ENCODE measurements around the gene RERE.

Gene RERE

DNA sequence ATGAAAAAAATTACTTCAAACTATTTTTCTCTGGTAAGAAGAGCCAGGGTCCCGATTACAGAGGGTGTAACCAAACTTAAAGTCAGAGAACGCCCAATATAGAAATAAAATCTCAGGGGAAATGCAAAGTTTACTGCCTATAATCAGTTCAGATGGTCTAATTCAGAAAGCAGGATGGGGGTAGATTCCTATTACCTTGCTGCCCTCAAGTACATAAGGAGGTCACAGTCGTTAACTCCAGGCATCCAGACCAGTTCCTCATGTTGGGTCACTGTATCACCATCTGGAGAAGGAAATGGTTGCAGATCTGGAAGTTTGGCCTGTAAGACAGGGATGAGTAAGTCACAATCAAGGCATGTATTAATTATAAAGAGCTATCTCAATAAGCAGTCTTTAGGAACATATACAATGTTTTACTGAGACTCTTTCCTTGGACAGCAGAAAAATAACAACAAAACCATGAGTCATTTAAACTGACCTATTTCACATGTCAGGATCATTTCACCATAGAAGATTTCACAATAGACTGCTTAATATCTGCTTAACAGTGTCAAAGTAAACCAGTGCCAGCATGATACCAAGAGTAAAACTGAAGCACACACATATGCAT lies 320.1 kb downstream of the RERE start:
- no peak for DNase-seq

DNA sequence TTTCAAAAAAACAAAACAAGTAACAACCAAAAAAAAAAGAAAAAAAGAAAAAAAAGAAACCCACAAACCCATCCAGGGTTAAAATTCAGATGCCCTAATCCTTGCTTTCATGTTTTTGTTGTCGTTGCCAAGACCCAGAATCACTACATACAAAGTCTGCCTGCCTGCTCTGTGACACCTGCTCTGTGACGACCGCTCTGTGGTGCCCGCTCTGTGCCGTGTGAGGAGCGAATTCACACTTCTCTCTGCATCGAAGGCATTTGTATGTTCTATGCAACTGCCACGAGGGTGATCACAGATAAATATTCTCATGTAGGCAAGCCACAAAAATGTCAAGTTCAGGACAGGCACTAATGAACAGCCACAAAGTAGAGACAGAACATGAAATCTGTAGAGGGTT lies 321.0 kb downstream of the RERE start:
- DNase-seq, result no peak

DNA sequence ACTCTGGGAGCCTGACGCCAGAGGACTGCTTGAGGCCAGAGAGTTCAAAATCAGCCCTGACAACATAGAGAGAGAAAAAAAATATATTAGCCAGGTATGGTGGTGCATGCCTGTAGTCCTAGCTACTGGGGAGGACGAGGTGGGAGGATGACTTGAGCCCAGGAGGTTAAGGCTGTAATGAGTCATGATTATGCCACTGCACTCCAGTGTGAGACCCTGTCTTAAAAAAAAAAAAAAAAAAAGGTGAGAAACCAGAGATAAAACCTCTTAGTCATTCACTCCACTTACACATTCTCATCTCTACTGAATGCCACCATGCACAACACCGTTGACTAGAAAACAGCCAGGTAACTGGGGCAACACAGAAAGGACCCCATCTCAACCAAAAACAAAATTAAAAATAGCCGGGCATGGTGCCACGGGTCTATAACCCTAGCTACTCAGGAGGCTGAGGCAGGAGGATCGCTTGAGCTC lies 321.5 kb downstream of the RERE start:
- DNase-seq, result no peak

DNA sequence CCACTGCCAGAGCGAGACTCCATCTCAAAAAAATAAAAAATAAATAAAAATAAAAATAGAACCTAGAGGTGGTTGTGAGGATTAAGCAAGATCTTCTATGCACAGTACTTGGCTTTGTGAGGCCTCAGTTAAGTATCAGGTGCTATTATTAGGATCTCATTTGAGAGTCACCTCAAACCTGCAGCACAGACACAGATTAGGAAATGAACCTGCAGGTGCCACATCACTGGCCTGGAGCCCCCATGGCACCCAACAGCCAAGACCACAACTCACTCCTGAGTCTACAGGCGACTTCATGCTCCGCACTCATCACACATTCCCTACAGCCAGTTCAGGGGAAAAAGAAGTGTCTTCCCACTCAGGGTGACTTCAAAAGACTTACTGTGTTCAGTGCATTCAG lies 322.8 kb downstream of the RERE start:
- DNase-seq, result no peak

DNA sequence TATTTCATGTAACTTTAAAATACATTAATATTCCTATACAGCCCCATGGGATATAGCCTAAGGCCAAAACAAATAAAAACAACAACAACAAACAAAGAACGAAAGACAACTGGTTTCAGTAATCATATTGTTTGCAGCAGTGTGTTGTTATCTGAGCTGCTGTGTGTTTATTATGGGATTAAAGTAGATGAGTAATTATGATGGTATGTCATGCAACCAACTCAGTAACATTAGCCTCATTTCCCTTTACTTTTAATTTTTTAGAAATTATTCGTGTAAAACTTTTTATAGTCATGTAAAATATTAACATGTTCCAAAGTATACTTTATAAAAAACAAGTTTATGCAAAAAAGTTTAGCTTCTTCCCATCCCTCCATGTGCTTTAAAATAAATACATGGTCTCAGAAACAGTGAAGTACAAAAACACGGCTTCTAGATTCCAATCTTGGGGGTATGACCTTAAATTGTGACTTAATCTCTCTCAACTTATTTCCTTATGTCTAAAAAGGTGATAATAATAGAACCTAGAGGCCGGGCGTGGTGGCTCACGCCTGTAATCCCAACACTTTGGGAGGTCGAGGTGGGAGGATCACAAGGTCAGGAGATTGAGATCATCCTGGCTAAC lies 323.4 kb downstream of the RERE start:
- no peak for DNase-seq

DNA sequence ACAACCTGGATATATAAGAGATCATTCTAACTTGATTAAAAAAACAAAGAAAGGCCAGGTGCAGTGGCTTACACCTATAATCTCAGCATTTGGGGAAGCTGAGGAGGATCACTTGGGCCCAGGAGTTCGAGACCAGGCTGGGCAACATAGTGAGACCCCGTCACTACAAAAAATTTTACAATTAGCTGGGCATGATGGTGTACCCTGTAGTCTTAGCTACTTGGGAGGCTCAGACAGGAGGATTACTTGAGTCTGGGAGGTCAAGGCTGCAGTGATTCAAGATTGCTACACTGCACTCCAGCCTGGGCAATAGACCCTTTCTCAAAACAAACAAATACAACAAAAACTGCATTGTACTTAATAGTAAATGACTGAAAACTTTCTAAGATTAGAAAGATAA lies 330.2 kb downstream of the RERE start:
- DNase-seq, result no peak

DNA sequence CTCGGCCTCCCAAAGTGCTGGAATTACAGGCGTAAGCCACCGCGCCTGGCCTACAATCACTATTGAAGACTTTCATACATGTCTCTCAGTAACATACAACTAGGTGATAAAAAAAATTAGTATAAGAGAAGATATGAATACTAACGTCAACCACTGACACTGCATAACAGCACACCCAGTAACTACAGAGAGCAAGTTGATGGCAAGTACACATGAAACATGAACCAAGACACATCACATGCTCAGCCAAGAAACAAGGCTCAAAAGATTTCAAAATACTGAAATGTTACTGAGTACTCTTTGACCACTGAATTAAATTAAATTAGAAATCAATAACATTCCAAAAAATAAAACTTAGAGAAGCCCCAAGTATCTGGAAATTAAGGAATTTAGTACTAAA lies 331.4 kb downstream of the RERE start:
- DNase-seq, result no peak

DNA sequence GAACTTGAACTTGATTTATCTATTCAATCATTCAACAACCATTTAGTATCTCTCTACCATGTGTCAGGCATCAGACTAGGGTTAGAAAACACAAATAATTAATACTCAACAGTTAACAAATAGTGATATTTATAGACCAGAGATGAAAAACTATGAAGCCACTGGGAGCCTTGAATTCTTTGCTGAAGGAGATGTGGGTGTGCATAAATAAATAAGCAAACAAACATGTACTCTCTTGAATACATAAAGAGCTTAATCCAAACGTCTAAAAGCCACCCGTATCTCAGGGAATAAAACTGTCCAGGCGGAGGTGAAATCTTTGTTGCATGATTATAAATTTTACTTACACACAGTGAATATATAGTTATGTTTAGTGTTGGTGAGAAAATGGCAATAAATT lies 333.9 kb downstream of the RERE start:
- DNase-seq, result no peak

DNA sequence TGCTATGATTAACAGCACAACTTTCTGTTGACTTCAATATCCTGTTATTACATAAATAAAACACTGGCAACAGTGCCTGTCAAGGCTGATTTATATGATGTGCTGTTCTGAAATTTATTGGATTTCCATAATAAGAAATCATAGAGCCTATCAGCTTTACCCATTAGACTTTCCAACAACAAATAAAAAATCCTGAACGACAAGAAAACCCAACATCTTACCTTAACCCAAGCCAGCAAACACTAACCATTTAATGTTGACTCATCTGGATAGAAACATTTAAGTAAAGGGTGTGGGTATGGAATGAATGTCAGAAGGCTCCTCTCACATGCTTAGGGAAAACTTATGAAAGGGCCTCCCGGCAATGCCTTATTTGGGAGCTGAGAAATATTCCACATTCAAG lies 334.5 kb downstream of the RERE start:
- DNase-seq, result no peak

DNA sequence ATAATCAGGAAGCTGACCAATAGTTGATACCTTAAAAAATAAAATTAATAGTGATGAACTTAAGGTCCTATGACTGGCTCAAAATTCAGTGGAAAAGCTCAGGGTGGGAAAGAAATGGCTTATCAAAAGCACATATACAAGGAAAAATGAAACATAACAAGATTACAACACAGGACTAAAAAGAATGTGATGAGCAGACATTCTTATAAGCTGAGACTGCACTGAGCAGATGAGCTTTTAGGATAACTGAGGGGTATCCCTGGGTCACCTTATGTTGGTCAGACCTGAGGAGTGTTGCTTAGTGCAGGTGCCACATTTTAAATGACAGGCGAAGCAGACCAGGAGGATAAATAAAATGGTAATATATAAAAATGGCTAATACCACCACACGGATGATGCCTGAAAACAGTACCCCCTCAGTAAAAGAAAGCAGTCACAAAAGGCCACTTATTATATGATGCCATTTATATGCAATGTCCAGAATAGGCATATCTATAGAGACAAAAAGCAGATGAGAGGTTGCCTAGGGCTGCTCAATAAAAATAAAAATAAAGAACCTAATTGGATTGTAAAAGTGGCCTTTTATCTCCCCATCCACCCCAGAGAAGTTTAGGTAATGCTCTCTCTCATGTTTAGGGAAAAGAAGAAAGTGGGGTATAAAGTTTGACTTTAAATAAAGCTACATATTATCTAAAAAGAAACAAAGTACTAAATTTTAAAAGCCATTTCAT lies 335.6 kb downstream of the RERE start:
- DNase-seq, result no peak

DNA sequence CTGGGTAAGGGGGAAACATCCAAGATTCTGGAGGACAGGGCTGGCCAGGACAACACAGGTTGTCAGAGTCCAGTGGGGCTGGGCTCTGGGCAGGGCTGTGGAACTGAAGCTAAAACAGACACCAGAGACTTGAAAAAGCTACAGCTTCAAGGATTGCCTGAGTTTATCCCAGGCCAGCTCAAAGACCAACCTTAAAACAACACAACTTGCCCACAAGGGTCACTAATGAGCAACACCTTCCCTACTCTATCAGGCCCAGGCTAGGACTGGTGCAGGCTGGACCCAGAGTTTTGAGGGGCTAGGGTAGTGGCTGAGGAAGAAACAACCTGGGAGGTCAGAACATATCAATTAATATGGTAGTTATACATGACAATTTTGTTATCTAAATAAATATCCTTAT lies 338.9 kb downstream of the RERE start:
- no peak for DNase-seq

DNA sequence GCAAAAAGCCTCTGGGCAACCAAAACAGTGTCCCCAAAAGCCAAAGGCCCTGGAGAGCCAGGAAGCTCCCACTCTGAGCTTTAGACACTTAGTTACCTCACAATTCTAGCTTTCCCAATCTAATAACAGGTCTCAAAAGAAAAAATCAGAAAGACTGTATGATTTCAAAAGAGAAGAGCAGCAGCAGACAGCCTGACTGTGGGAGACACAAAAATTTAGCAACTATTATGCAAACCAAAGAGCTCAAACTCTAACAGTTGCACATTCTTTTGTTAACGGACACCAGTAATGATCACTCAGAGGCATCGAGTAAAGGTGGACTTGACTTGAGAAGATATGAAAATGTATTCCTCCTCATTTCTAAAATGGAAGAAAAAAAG lies 339.5 kb downstream of the RERE start:
- DNase-seq, result no peak

DNA sequence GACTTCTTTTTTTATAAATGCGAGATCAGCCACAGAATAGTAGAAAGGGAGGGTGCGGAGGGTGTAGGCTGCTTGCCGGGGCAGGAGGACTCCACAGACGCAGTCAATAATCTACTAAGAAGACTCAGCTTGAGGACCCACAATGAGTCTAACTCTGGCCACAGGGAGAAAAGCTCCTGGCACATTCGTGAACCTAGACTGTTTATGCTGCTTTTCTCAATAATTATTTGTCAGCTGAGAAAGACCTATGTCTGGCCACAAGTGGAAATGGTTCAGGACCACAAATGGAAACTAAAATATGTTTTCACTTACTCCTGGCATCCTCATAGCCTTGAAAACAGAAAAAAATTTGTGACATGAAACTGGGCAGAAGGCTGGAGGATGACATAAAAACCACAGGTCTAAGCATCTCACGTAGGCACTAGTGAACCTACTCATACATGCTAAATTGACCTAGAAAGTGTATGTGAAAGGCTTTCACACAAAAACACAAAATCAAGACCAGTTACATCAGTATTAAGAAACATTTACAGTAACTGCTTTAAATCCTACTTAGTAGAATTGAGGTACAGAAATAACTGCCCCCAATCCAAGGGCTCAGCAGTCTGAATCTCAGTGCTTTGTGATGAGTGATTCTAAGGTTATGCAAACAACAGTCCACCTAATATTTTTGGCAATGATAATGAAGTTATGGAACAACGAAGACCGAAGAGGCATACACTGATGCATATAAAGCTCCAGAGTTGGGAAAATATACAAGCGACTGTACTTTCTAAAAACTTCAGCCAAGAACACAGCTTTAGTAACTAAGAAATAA lies 340.1 kb downstream of the RERE start:
- no peak for DNase-seq

DNA sequence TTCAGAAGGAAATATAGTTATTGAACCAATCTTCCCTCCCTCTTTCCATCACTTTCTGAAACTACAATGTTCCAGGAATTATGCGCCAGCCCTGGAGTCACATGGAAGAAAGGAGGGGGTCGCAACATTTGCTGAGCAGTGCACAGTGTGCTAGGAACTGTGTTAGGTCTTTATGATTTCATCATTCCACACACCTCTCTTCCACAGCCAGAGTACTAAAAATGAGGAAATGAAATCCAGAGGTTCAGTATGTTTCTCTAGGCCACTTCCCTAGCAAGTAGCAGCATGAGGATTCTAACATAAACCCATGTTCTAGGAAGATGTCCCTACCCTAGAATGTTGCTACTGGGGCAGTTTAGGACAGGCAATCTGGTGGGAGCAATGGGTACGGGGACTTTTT lies 341.4 kb downstream of the RERE start:
- DNase-seq, result no peak

DNA sequence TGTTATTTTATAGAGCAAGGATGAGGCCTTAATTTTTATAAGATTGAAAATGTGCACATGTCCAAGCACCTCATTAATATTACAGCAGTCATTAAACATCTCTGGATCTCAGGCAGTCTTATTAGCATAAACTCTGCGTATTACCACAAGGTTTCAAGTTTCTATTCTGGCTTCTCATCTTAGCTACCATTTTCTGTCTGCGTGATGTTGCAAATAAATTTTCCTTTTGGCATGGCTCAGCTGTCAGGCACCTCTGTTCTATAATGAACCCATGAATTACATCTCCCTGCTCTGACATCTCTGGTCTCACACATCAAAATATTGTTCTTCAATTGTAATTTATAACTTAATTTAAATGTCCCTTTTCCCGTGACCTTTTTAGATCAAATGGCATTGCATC lies 343.1 kb downstream of the RERE start:
- no peak for DNase-seq

DNA sequence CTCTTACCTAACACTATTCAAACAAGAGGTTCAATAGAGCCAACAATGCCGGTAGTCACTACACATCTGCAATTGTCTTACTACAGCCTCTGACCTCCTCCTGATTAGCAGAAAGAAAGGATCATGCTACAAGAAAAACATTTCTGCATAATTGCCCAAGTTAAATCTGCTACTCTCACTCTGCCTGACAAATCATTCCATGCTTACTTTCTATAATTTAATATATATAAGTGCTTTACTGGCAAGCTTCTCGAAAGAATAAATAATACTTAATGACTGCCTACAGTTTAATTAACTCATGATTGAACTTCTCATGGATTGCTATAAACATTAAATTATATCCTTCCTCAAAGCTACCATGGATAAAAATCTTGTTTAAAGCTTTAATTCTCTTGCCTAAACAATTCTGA lies 343.5 kb downstream of the RERE start:
- no peak for DNase-seq

DNA sequence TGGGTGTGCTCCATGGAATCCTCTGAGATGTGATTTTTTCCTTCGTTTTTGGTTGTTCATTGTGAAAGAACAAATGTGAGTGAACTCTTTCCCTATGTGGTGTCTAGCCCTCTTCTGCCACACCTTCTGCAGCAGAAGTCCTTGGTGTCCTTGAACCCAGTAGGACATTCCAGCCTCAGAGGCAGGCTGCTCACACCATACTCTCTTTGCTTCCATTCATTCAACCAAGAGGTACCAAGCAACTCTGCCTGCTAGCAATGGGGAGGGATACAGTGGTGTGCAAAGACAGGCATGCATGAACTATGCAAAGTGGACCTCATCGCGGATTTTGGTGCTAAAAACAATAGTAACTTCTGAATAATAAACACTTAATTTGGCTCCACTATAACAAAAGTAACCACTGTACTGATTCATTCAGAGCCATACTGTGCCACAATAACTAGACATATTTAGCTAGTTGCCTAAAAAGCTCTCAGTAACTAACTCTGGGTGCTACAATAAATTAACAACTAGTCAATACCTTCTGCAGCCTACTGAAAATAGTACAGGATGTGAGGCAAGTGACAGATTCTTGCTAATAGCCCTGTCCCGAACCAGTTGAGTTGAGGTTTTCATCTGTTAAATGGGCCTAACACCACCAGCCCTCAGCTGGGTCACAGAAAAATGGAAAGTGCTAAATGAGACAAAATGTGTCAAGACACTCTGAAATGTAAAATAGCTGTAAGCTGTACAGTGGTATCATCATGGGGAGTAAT lies 344.1 kb downstream of the RERE start:
- no peak for DNase-seq

DNA sequence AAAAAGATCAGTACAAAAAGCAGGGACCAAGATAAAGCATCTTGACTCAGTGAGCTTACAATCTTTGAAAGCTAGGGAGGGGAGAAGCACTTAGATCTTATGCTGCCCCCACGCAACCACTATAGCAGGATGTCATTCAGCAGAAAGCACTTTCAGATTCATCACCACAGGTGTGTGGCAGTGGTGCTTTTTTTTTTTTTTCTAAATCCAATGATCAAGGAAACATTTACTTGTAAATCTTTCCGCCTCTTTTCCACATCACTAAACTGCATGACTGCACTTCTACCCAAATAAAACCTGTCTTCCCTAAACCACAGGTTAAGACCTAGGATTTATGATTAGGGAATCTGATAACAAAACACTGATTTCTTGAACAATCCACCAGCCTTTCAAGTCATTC lies 344.8 kb downstream of the RERE start:
- DNase-seq, result no peak

DNA sequence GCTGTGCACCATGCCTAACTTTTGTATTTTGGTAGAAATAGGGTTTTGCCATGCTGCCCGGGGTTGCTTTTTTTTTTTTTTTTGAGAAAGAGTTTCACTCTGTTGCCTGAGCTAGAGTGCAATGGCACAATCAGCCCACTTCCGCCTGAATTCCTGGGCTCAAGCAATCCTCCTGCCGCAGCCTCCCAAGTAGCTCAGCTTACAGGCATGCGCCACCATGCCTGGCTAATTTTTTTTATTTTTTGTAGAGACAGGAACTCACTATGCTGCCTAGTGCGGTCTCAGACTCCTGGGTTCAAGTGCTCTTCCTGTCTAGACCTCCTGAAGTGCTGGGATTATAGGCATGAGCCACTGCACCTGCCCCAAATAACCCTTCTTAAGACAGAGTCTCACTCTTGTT lies 346.0 kb downstream of the RERE start:
- no peak for DNase-seq

DNA sequence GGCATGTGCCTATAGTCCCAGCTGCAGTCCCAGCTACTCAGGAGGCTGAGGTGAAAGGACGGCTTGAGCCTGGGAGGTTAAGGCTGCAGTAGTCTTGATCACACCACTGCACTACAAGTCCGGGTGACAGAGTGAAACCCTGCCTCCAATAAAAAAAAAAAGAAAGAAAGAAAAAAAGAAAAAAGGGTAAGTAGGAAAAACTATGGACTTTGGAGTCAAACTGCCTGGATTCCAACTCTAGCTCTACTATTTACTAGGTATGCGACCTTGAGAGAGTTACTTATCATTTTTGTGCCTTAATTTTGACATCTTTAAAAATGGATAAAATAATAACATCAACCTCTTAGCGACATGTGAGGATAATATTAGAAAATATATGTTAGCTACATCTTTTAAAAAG lies 348.7 kb downstream of the RERE start:
- DNase-seq, result no peak

DNA sequence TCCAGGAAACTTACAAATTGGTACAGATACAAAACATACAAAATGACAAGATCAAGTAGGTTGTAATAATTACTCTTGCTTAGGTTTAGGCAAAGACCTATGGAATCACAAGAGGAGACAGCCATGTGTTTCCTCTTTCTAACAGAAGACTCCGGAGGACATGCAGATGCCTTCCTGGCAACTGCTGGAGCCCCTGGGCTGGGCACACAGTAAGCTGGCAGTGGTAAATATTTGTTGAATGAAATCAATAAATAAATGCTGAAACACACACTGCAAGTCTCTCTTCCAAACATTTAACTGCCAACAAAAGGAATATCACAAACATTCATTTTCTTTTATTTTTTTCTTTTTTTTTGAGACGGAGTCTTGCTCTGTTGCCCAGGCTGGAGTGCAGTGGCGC lies 350.1 kb downstream of the RERE start:
- no peak for DNase-seq

DNA sequence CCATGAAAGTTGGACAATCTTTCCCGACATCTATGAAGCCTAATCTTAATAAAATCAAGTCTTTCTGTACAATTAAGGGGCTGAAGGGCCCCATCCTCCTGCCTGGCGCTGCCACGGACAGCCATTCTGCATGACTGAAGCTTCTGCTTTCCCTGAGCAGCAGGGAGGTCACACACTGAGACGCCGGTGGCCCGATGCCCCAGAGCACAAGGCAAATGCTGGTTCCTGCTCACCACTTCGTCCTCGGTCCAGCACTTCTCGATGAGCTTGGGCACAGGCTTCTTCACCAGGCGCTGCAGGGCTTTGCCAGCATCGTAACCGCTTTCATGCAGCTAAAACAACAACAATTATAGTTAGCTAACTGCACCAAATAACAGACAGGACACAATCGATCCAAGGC lies 351.7 kb downstream of the RERE start:
- no peak for DNase-seq

DNA sequence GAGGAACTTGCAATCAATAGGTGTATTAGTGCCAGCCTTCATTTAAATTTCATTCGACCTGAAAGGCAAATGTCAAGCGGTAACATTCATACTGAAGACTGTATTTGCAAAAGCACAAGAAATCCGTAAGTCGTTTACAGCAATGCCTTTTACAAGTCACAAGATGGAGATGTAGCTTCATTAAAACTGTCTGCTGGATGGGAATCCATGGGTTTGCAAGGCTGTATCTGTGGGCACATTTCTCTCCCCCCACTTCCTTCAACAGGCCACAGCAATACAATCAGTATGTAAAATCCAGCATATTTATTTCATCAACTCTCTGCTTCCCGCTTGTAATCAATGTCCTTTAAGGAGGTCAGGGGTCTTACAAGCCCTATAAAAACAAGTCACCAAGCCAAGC lies 352.4 kb downstream of the RERE start:
- no peak for DNase-seq
